Endothelial cell of hepatic sinusoid (primary cell): ENCODE measurements around the gene FOXRED2.
"Not testable (repeated sequence)": the region's sequence is repeated elsewhere in the genome, so short reads cannot be mapped to it uniquely, and the experiment has no call there.

Source experiments
- in situ Hi-C: cut with HindIII; loops from 2 replicates; pipeline ENCODE4 v1.10.0; 2017; ENCODE audit warnings: low sequenced_read_pairs

The FOXRED2 gene

GRCh38 chr22:36452978-36453607 is 53.7 kb downstream of the FOXRED2 start:
- in situ Hi-C loops, result not testable (repeated sequence)

GRCh38 chr22:36452250-36452977 is 54.4 kb downstream of the FOXRED2 start:
- in situ Hi-C loops, result no loop called here

GRCh38 chr22:36450923-36451322 is 55.9 kb downstream of the FOXRED2 start:
- in situ Hi-C loops, result not testable (repeated sequence)

- in situ Hi-C loops, result no loop called here
These were observed 57.2 kb downstream of the FOXRED2 start for GRCh38 chr22:36449596-36450175.

- in situ Hi-C loops, result no loop called here
These were observed 59.2 kb downstream of the FOXRED2 start for GRCh38 chr22:36447632-36448031.

- in situ Hi-C loops, result no loop called here
These were observed 61.6 kb downstream of the FOXRED2 start for GRCh38 chr22:36445158-36445668.

- in situ Hi-C loops, result loop anchor here (5.0 kb wide), 2 partner anchors 76 to 101 kb away; no protein-coding TSS in a partner anchor
These were observed 63.6 kb downstream of the FOXRED2 start for GRCh38 chr22:36443198-36443770.

- in situ Hi-C loops, result loop anchor here (5.0 kb wide), 2 partner anchors 75 to 100 kb away; no protein-coding TSS in a partner anchor
These were observed 64.2 kb downstream of the FOXRED2 start for GRCh38 chr22:36442506-36443197.

- in situ Hi-C loops, result loop anchor here (5.0 kb wide), 2 partner anchors 73 to 98 kb away; no protein-coding TSS in a partner anchor
These were observed 66.3 kb downstream of the FOXRED2 start for GRCh38 chr22:36440429-36441002.

GRCh38 chr22:36439481-36440271 is 67.2 kb downstream of the FOXRED2 start:
- in situ Hi-C loops, result loop anchor here (5.0 kb wide), 2 partner anchors 72 to 97 kb away; no protein-coding TSS in a partner anchor
